Right lobe of liver (tissue), 6 donors: Measurements from ENCODE around the gene CDC123. TPM values are rescaled to one million over a fixed set of nuclear protein-coding genes. Genes with fewer than 3 reads are reported as not detected.
A peak's percentile ranks its signal among the peaks of the same experiment; 100 is the strongest.

Source experiments
- ATAC-seq, 4 donors: fragments of 200-7000 bp; cut with Tn5 transposase; one replicate each; pipeline ENCODE4 v1.9.1; 2020; ENCODE audit warnings: mild to moderate bottlenecking in 4 of 4, moderate library complexity in 4 of 4
- DNase-seq, 3 donors: peaks; one replicate each; pipeline ENCODE4 v3.0.0-alpha.2; 2020
- H3K27ac ChIP-seq, 3 donors: fragments of 200-600 bp; one replicate each; pipeline ENCODE4 v1.8.0; 2022
- H3K27me3 ChIP-seq, 2 donors: fragments of 200-600 bp; one replicate each; pipeline ENCODE4 v1.8.0; 2022
- H3K36me3 ChIP-seq, 4 donors: fragments of 200-600 bp; sonication (generic) in 1 of 4; one replicate each; pipeline versions ENCODE4 v1.5.1 to v1.8.0; 2017 to 2022; ENCODE audit warnings: control low read depth in 1 of 4
- H3K4me1 ChIP-seq, 4 donors: fragments of 200-600 bp; sonication (generic) in 1 of 4; one replicate each; pipeline versions ENCODE4 v1.5.1 to v1.8.0; 2017 to 2022; ENCODE audit warnings: control low read depth in 1 of 4
- H3K4me3 ChIP-seq, 3 donors: fragments of 200-600 bp; one replicate each; pipeline ENCODE4 v1.8.0; 2022
- H3K9me3 ChIP-seq, 4 donors: fragments of 200-600 bp; sonication (generic) in 1 of 4; one replicate each; pipeline versions ENCODE4 v1.5.1 to v1.8.0; 2017 to 2022; ENCODE audit warnings: control low read depth in 1 of 4
- POLR2A ChIP-seq: fragments of 450-650 bp; IDR thresholded peaks from one replicate; pipeline ENCODE4 v1.6.1; 2017; ENCODE audit warnings: antibody characterized with exemption, mild to moderate bottlenecking
- WGBS: methylation state at CpG from one replicate; pipeline ENCODE4 v1.1.6; 2018; ENCODE audit warnings: low coverage, low lambda C conversion rate; ENCODE audit not compliant: insufficient coverage; ENCODE audit errors: missing lambda C conversion rate; 5-methylcytosine and 5-hydroxymethylcytosine counted together
- intact Hi-C, 2 donors: fragments of 100-400 bp; cut with DNase I; formaldehyde crosslinking; loops; one replicate each; pipeline versions ENCODE4 v1.11.2 to v1.14.1; 2022
- total RNA-seq, 6 experiments: library from RNA; depleted of rRNA in 2 of 6; stranded (reverse); fragments of >200 nt in 2 of 6; fragmentation: NEBNext Ultra II Directional in 3 of 6; extraction: Animal tissue kit (Norgen Biotek cat#: 25700) in 3 of 6; gene quantifications; one replicate each; pipeline versions ENCODE4 v1.1.0 to v1.2.4, GENCODE V29; 2016 to 2023
- TF ChIP-seq, protein P1 (sequence below), 4 donors: fragments of 200-600 bp in 3 of 4; fragments of 450-650 bp in 1 of 4; IDR thresholded peaks; one replicate each; pipeline versions ENCODE4 v1.5.1 to v1.8.0; 2016 to 2022; ENCODE audit warnings: antibody characterized with exemption in 4 of 4, mild to moderate bottlenecking in 2 of 4
- donor health status: DM: no; HTN: yes; CAD: no.
- donor health status: DM: no; HTN: no; CAD: no.
- donor health status: DM: no; HTN: no; CAD: no.
- donor health status: DM: no; HTN: yes; CAD: no.
- donor health status: DM: no; HTN: yes; CAD: no.

The CDC123 gene
- total RNA-seq, 6 experiments from 2014 or later, result 29.5 to 46.3 (median 33.0) TPM

DNA sequence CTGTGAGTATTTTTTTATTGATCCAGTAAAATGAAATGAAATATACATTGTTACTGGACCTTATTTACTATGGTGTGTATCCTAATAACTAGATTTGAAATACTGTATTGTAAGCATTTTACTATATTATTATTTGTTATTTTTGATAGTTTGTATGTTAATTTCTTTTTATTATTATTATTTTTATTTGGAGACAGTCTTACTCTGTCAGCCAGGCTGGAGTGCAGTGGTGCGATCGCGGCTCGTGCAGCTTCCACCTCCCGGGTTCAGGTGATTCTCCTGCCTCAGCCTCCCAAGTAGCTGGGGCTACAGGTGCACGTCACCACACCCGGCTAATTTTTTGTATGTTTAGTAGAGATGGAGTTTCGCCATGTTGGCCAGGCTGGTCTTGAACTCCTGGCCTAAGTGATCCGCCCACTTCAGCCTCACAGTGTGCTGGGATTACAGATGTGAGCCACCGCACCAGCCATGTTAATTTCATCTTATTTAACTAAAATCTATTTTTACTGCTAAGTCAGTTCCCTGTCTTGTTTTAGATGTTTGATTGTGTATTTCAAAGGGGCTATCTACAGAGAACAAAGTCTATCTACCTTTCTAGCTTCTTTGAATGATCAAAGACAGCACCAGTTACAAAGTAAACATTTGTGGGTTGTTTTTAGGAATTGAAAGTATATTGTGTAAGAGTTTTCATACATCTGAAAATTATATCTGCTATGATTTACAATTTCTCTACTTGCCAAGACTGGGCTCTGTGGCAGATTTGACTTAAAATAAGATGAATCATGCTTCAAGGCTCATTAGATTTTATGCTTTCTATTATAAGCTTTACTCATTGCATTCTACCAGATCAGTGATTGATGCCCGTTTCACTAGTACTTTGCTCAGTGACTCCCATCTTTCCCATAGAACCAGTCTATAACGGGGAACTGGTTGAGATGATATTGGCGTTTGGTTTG, 41.6 kb downstream of the CDC123 start:
- H3K9me3 ChIP-seq, result no peaks in the 10 kb centered on the region
- H3K4me3 ChIP-seq, result no peak overlapping the region
- no peak overlapping the region for H3K27ac ChIP-seq
- peaks cover 0 to 23% (median 4%) of the 10 kb centered on the region in 4 donors for H3K4me1 ChIP-seq
- H3K36me3 ChIP-seq, result peaks cover 0 to 9% (median 2%) of the 10 kb centered on the region in 4 donors
- H3K27me3 ChIP-seq, result no peaks in the 10 kb centered on the region
- DNase-seq (no peak), ATAC-seq (peak in 2 of 4 donors; percentile 11 to 57)
- intact Hi-C loops, result no loop called here
- 88% methylated on average over 13 of the region's 13 CpGs for WGBS
- TF ChIP-seq POLR2A, result no peak
- TF ChIP-seq, protein P1, sequence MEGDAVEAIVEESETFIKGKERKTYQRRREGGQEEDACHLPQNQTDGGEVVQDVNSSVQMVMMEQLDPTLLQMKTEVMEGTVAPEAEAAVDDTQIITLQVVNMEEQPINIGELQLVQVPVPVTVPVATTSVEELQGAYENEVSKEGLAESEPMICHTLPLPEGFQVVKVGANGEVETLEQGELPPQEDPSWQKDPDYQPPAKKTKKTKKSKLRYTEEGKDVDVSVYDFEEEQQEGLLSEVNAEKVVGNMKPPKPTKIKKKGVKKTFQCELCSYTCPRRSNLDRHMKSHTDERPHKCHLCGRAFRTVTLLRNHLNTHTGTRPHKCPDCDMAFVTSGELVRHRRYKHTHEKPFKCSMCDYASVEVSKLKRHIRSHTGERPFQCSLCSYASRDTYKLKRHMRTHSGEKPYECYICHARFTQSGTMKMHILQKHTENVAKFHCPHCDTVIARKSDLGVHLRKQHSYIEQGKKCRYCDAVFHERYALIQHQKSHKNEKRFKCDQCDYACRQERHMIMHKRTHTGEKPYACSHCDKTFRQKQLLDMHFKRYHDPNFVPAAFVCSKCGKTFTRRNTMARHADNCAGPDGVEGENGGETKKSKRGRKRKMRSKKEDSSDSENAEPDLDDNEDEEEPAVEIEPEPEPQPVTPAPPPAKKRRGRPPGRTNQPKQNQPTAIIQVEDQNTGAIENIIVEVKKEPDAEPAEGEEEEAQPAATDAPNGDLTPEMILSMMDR (IDR thresholded peaks at IDR 0.05), result no peak

DNA sequence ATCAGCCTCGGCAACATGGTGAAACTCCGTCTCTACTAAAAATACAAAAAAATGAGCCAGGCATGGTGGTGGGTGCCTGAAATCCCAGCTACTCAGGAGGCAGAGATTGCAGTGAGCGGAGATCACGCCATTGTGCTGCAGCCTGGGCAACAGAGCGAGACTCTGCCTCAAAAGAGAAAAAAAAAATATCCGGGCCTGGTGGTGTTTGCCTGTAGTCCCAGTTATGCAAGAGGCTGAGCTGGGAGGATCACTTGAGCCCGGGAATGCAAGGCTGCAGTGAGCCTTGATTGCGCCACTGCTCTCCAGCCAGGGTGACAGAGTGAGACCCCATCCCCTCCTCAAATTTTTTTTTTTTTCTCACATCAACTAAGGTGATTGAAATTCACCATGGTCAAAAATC, 42.8 kb downstream of the CDC123 start:
- peak in 2 of 4 donors; percentile 27 to 66 for ATAC-seq
- Histone ChIP-seq H3K9me3 (no peaks in the 10 kb centered on the region), H3K27me3 (no peaks in the 10 kb centered on the region), H3K36me3 (peaks cover 0 to 5% (median 1%) of the 10 kb centered on the region in 4 donors), H3K27ac (no peak overlapping the region), H3K4me1 (peaks cover 0 to 23% (median 4%) of the 10 kb centered on the region in 4 donors), H3K4me3 (no peak overlapping the region)
- intact Hi-C loops, result no loop called here
- TF ChIP-seq, protein P1 (IDR thresholded peaks at IDR 0.05), result no peak
- 70% methylated on average over 8 of the region's 8 CpGs for WGBS
- DNase-seq, result no peak

DNA sequence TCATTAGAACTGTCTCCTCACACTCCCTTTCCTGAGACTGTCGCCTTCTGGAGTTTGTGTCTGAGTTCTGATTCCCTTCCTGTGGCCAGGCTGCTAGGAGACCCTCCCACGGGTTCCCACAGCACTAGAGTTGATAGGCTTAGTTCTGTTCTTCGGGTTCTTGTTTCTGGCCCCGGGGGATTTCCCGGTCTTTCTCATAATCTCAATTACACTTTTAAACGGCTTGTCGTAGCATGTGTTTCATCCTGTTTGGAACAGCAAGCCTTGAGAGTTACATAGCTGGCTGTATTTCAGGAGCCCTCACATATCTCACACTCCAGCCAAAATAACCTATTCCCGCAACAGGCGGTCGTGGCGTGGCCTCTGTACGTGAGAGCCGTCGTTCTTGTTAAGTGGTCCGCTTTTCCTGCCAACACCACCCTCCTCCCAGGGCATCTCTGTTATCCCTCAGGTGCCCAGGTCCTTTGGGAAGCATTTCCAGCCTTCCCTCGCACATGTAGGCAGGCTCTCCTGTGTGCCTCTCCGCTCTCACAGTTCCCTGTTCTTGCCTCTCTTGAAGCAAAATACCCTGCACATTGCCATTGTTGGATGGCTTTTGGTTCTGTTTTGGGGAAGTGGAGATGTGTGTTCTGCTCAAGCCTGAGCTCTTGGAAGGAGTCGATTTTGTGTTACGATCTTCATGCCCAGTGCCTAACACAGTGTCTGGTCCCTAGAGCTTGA, 46.0 kb downstream of the CDC123 start:
- Histone ChIP-seq H3K36me3 (peaks cover 0 to 15% (median 6%) of the 10 kb centered on the region in 4 donors), H3K9me3 (no peaks in the 10 kb centered on the region), H3K27me3 (no peaks in the 10 kb centered on the region), H3K4me3 (no peak overlapping the region), H3K4me1 (peaks cover 0 to 8% (median 0%) of the 10 kb centered on the region in 4 donors), H3K27ac (no peak overlapping the region)
- intact Hi-C loops, result no loop called here
- TF ChIP-seq, protein P1 (IDR thresholded peaks at IDR 0.05), result no peak
- TF ChIP-seq POLR2A, result no peak
- DNase-seq, result peak in 1 of 3 donors; percentile 44
- WGBS, result 59% methylated on average over 13 of the region's 19 CpGs
- ATAC-seq, result peak in 2 of 4 donors; percentile 29 to 30

- no peak overlapping the region for H3K4me3 ChIP-seq
- H3K4me1 ChIP-seq, result no peaks in the 10 kb centered on the region
- H3K36me3 ChIP-seq, result peaks cover 0 to 16% (median 8%) of the 10 kb centered on the region in 4 donors
- DNase-seq (peak in 2 of 3 donors; percentile 46 to 53), ATAC-seq (peak in 2 of 4 donors; percentile 24 to 35)
- no peak overlapping the region for H3K27ac ChIP-seq
- WGBS, result 83% methylated on average over 13 of the region's 18 CpGs
- TF ChIP-seq, protein P1 (IDR thresholded peaks at IDR 0.05), result no peak
- no peak for TF ChIP-seq POLR2A
- H3K27me3 ChIP-seq, result no peaks in the 10 kb centered on the region
- H3K9me3 ChIP-seq, result no peaks in the 10 kb centered on the region
- intact Hi-C loops, result no loop called here
Measured at GRCh38 chr10:12243864-12244620, 48.1 kb downstream of the CDC123 start.
